ENCODE results near the gene MBNL3. TPM values are rescaled to one million over a fixed set of nuclear protein-coding genes. Genes with fewer than 3 reads are reported as not detected.

The MBNL3 gene
- total RNA-seq, 1 experiment from 2014 or later = 4.6 TPM

DNA sequence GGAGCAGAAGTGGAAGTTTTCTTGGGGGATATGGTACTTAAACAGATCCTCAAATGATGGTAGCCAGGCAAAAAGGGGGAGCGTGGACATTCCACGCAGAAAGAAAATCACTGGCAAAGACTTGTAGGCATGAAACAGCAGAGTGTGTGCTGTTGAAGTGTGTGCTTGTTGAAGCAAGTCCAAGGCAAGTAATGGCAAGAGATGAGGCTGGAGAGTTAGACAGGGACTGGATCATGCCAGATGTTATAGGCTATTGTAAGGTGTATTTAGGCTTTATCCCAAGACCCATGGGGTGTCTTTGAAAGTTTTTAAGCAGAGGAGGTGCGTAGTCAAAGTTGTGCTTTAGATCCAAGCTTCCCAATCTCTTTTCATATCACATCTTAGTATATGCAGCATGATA lies 124.5 kb downstream of the MBNL3 start:
- Histone ChIP-seq H4K20me1 (ENCODE audit: insufficient read depth) (no peaks in the 10 kb centered on the region), H3K27ac (ENCODE audit: low read depth, low read length) (no peak overlapping the region), H3K9me2 (ENCODE audit: insufficient read depth) (no peaks in the 10 kb centered on the region), H2AFZ (ENCODE audit: low read depth, low read length, poor library complexity, severe bottlenecking) (no peak overlapping the region), H3K9me3 (ENCODE audit: control insufficient read depth in 1 of 2, insufficient read depth in 1 of 2, low read depth in 1 of 2, low read length in 2 of 2) (no peaks in the 10 kb centered on the region), H3K4me2 (ENCODE audit: low read length) (no peak overlapping the region), H3K4me3 (replicated peaks in 1 of 2; ENCODE audit: low read depth in 1 of 2, low read length in 2 of 2) (no peak overlapping the region), H3K27me3 (ENCODE audit: insufficient read depth, low read length) (no peaks in the 10 kb centered on the region), H3K4me1 (ENCODE audit: control insufficient read depth in 1 of 2, insufficient read depth in 2 of 2, low read length in 2 of 2) (no peaks in the 10 kb centered on the region), H3K36me3 (ENCODE audit: control insufficient read depth in 1 of 2, insufficient read depth in 2 of 2, low read length in 2 of 2) (no peaks in the 10 kb centered on the region), H3K79me2 (ENCODE audit: insufficient read depth, low read length) (no peaks in the 10 kb centered on the region), H3K9ac (ENCODE audit: low read length) (no peak overlapping the region)
- POLR2A ChIA-PET = no interaction called here
- no peak for DNase-seq (ENCODE audit: low read depth, low spot score)
- ATAC-seq = no peak
- BruUV-seq (replicated peaks) = no TSS peak
- intact Hi-C loops (cut with micrococcal nuclease) = no loop called here
- RAD21 ChIA-PET (ENCODE audit: low non-redundant PET in 1 of 2, low total read pairs in 2 of 2, uncharacterized antibody in 2 of 2, unreplicated experiment in 2 of 2) = no interaction called here
- TF ChIP-seq CBX3 (IDR thresholded peaks at IDR 0.05; ENCODE audit: low read depth) (no peak), POLR2A (IDR thresholded peaks at IDR 0.05; ENCODE audit: borderline replicate concordance, extremely low read depth, insufficient read depth, insufficient read length) (no peak), SRF (IDR thresholded peaks at IDR 0.05; ENCODE audit: low read depth) (no peak), EZH2phosphoT487 (IDR thresholded peaks at IDR 0.05; ENCODE audit: borderline replicate concordance) (no peak), EZH2 (IDR thresholded peaks at IDR 0.05) (no peak), POLR2AphosphoS5 (IDR thresholded peaks at IDR 0.05; ENCODE audit: low read depth, low read length) (no peak), JUND (IDR thresholded peaks at IDR 0.05) (no peak), ELF1 (IDR thresholded peaks at IDR 0.05; ENCODE audit: borderline replicate concordance, low read depth) (no peak)
- TF ChIP-seq, protein P1, sequence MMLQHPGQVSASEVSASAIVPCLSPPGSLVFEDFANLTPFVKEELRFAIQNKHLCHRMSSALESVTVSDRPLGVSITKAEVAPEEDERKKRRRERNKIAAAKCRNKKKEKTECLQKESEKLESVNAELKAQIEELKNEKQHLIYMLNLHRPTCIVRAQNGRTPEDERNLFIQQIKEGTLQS (IDR thresholded peaks at IDR 0.05) = no peak
- TF ChIP-seq, protein P2, sequence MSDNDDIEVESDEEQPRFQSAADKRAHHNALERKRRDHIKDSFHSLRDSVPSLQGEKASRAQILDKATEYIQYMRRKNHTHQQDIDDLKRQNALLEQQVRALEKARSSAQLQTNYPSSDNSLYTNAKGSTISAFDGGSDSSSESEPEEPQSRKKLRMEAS (IDR thresholded peaks at IDR 0.05) = no peak
- TF ChIP-seq, protein P3, sequence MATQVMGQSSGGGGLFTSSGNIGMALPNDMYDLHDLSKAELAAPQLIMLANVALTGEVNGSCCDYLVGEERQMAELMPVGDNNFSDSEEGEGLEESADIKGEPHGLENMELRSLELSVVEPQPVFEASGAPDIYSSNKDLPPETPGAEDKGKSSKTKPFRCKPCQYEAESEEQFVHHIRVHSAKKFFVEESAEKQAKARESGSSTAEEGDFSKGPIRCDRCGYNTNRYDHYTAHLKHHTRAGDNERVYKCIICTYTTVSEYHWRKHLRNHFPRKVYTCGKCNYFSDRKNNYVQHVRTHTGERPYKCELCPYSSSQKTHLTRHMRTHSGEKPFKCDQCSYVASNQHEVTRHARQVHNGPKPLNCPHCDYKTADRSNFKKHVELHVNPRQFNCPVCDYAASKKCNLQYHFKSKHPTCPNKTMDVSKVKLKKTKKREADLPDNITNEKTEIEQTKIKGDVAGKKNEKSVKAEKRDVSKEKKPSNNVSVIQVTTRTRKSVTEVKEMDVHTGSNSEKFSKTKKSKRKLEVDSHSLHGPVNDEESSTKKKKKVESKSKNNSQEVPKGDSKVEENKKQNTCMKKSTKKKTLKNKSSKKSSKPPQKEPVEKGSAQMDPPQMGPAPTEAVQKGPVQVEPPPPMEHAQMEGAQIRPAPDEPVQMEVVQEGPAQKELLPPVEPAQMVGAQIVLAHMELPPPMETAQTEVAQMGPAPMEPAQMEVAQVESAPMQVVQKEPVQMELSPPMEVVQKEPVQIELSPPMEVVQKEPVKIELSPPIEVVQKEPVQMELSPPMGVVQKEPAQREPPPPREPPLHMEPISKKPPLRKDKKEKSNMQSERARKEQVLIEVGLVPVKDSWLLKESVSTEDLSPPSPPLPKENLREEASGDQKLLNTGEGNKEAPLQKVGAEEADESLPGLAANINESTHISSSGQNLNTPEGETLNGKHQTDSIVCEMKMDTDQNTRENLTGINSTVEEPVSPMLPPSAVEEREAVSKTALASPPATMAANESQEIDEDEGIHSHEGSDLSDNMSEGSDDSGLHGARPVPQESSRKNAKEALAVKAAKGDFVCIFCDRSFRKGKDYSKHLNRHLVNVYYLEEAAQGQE (IDR thresholded peaks at IDR 0.05; ENCODE audit: low read depth) = no peak
- TF ChIP-seq, protein P4, sequence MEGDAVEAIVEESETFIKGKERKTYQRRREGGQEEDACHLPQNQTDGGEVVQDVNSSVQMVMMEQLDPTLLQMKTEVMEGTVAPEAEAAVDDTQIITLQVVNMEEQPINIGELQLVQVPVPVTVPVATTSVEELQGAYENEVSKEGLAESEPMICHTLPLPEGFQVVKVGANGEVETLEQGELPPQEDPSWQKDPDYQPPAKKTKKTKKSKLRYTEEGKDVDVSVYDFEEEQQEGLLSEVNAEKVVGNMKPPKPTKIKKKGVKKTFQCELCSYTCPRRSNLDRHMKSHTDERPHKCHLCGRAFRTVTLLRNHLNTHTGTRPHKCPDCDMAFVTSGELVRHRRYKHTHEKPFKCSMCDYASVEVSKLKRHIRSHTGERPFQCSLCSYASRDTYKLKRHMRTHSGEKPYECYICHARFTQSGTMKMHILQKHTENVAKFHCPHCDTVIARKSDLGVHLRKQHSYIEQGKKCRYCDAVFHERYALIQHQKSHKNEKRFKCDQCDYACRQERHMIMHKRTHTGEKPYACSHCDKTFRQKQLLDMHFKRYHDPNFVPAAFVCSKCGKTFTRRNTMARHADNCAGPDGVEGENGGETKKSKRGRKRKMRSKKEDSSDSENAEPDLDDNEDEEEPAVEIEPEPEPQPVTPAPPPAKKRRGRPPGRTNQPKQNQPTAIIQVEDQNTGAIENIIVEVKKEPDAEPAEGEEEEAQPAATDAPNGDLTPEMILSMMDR (IDR thresholded peaks at IDR 0.05 in 2 of 3, conservative IDR thresholded peaks at IDR 0.05 in 1 of 3; ENCODE audit: borderline replicate concordance in 1 of 3, insufficient read depth in 1 of 3, low read depth in 2 of 3, low read length in 2 of 3) = no peak
- CTCF ChIA-PET = no interaction called here

All from HCT116 (cell line).